SK-N-SH treated with all-trans-retinoic acid at 6 μM for 48 hours (cell line): ENCODE data around the gene POU1F1.

Source experiments
- ARNTL ChIP-seq: fragments of 450-650 bp; formaldehyde crosslinking; IDR thresholded peaks from 2 replicates; pipeline ENCODE4 v1.5.0; 2020; ENCODE audit warnings: low read depth, mild to moderate bottlenecking, moderate library complexity, borderline replicate concordance
- CSDC2 ChIP-seq: fragments of 250-450 bp; sonication (Bioruptor Pico); IDR thresholded peaks from 2 replicates; pipeline ENCODE4 v1.5.0; 2020; ENCODE audit warnings: mild to moderate bottlenecking, moderate library complexity
- ISL1 ChIP-seq: fragments of 250-450 bp; sonication (Bioruptor Pico); IDR thresholded peaks from 2 replicates; pipeline ENCODE4 v2.1.2; 2022; ENCODE audit warnings: mild to moderate bottlenecking, moderate library complexity
- PATZ1 ChIP-seq: fragments of 250-450 bp; sonication (Bioruptor Pico); IDR thresholded peaks from 2 replicates; pipeline ENCODE4 v1.8.0; 2020; ENCODE audit warnings: mild to moderate bottlenecking, moderate library complexity, borderline replicate concordance
- RARB ChIP-seq: fragments of 250-450 bp; sonication (Bioruptor Pico); IDR thresholded peaks from 2 replicates; pipeline ENCODE4 v1.8.0; 2021; ENCODE audit warnings: mild to moderate bottlenecking, moderate library complexity
- TOX ChIP-seq: fragments of 250-450 bp; sonication (Bioruptor Pico); IDR thresholded peaks from 2 replicates; pipeline ENCODE4 v1.8.0; 2021; ENCODE audit warnings: mild to moderate bottlenecking, moderate library complexity, borderline replicate concordance
- ZFP30 ChIP-seq: fragments of 450-650 bp; formaldehyde crosslinking; IDR thresholded peaks from 2 replicates; pipeline ENCODE4 v1.5.0; 2022; ENCODE audit warnings: mild to moderate bottlenecking, moderate library complexity
- ZNF8 ChIP-seq: fragments of 450-650 bp; formaldehyde crosslinking; IDR thresholded peaks from 2 replicates; pipeline ENCODE4 v1.5.0; 2020; ENCODE audit warnings: mild to moderate bottlenecking, moderate library complexity

DNA sequence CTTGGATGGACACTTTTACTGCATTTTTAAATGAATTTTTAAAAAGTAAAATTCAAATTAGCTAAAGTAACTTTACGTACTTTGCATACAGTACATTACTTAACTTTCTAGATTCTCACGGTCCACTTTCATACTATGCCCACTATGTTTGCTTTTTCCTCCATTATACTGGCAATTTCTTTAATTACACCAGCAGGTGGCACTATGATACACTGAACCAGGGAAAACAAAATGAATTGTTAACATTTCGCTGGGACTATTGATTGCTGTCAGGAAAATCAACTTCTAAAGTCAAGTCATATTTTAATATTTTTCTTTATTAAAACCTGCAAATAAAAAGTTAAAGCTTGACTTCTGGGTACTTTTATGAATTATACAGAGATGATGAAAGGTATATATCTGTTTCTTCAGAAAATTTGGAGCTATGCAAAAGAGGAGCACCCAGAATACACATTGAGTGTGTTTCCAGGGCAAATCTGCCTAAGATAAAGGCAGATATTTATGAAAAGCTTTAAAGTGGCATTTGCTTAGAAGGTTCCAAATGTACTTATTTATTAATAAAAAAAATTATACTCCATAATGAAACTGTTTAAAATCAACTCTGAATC is 21.8 kb upstream of the POU1F1 start:
- no peak for TF ChIP-seq ZNF8 (CRISPR knock-in tag)
- TF ChIP-seq ZFP30 (CRISPR knock-in tag), result no peak
- no peak for TF ChIP-seq ARNTL (CRISPR knock-in tag)
- TF ChIP-seq ISL1, result no peak
- TF ChIP-seq PATZ1 (CRISPR knock-in tag), result no peak
- no peak for TF ChIP-seq TOX (CRISPR knock-in tag)
- TF ChIP-seq RARB (CRISPR knock-in tag), result no peak
- TF ChIP-seq CSDC2 (CRISPR knock-in tag), result no peak
